Colonic mucosa (tissue), 4 donors: ENCODE measurements around the gene STRN. TPM values are rescaled to one million over a fixed set of nuclear protein-coding genes. Genes with fewer than 3 reads are reported as not detected.

Experiments
- DNase-seq: peaks from one replicate; pipeline ENCODE4 v3.0.0-alpha.2; 2020
- H3K27ac ChIP-seq: fragments of 200-600 bp; one replicate; pipeline ENCODE4 v1.8.0; 2021
- H3K27me3 ChIP-seq: fragments of 200-600 bp; one replicate; pipeline ENCODE4 v1.8.0; 2021
- H3K36me3 ChIP-seq: fragments of 200-600 bp; one replicate; pipeline ENCODE4 v1.8.0; 2021
- H3K4me1 ChIP-seq: fragments of 200-600 bp; one replicate; pipeline ENCODE4 v1.8.0; 2021; ENCODE audit warnings: mild to moderate bottlenecking
- H3K4me3 ChIP-seq: fragments of 200-600 bp; one replicate; pipeline ENCODE4 v1.8.0; 2021
- H3K9ac ChIP-seq, 2 donors: one replicate each; pipeline ENCODE4 v1.7.0; 2013; ENCODE audit warnings: control low read depth in 2 of 2, low read depth in 2 of 2, low read length in 2 of 2
- H3K9me3 ChIP-seq: fragments of 200-600 bp; one replicate; pipeline ENCODE4 v1.8.0; 2021
- CTCF ChIP-seq: fragments of 200-600 bp; IDR thresholded peaks from one replicate; pipeline ENCODE4 v1.8.0; 2022; ENCODE audit warnings: antibody characterized with exemption, mild to moderate bottlenecking
- intact Hi-C: fragments of 100-400 bp; cut with DNase I; formaldehyde crosslinking; loops from one replicate; pipeline ENCODE4 v1.14.1; 2022
- total RNA-seq, 2 donors: library from RNA; stranded (reverse); fragmentation: NEBNext Ultra II Directional in 1 of 2; extraction: Animal tissue kit (Norgen Biotek cat#: 25700) in 1 of 2; gene quantifications; one replicate each; pipeline ENCODE4 v1.2.1, GENCODE V29; 2021
- donor health status: healthy.
- donor health status: DM: no; HTN: no; CAD: no.
- donor health status: DM: no; HTN: no; CAD: no.

STRN gene
- total RNA-seq, 2 donors from 2014 or later: 36.5 to 48.6 TPM

DNA sequence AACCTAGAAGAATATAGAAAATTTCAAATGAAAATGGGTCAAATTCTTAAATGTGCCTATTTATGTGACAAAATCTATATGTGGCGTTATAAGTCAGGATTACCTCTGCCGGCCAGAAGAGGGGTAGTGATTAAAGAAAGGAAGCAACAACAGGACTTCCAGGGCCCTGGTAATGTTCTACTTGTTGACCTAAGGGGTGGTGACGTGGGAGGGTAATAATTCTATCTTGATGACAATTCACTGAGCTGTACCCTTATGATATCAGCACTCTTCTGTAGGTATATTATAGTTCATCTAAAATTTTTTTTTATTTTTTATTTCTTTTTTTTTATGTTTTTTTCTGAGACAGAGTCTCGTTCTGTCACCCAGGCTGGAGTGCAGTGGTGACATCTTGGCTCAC, 87.9 kb downstream of the STRN start:
- Histone ChIP-seq H3K27ac (no peak overlapping the region), H3K27me3 (no peaks in the 10 kb centered on the region), H3K4me3 (no peak overlapping the region), H3K4me1 (no peaks in the 10 kb centered on the region), H3K36me3 (no peaks in the 10 kb centered on the region), H3K9ac (no peak overlapping the region), H3K9me3 (no peaks in the 10 kb centered on the region)
- no peak for DNase-seq
- intact Hi-C loops: no loop called here
- TF ChIP-seq CTCF: no peak

DNA sequence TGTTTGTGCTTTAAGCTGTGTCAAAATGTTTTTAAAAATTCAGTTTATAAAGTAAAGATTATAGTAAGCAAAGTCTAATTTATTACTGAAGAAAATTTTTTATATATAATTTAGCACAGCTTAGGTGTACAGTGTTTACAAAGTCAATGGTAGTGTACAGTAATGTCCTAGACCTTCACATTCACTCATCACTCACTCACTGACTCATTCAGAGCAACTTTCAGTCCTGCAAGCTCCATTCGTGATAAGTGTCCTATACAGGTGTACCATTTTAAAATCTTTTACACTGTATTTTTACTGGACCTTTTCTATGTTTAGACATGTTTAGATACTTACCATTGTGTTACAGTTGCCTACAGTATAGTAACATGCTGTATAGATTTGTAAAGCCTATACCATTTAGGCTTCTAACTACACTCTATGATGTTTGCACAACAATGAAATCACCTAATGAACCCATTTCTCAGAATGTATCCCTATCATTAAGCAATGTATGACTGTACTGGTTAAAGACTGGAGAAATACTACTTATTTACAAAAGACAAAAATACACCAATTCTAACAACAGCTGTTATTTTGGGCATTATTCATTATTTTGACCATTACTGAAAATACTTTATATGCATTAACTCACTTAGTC, 95.1 kb downstream of the STRN start:
- H3K27me3 ChIP-seq: no peaks in the 10 kb centered on the region
- no peak overlapping the region for H3K9ac ChIP-seq
- no peaks in the 10 kb centered on the region for H3K9me3 ChIP-seq
- no peak overlapping the region for H3K27ac ChIP-seq
- TF ChIP-seq CTCF: no peak
- no peaks in the 10 kb centered on the region for H3K4me1 ChIP-seq
- no peaks in the 10 kb centered on the region for H3K36me3 ChIP-seq
- no peak for DNase-seq
- H3K4me3 ChIP-seq: no peak overlapping the region
- intact Hi-C loops: no loop called here

- Histone ChIP-seq H3K9ac (no peak overlapping the region), H3K27me3 (no peaks in the 10 kb centered on the region), H3K9me3 (no peaks in the 10 kb centered on the region), H3K4me3 (no peak overlapping the region), H3K4me1 (no peaks in the 10 kb centered on the region), H3K27ac (no peak overlapping the region), H3K36me3 (no peaks in the 10 kb centered on the region)
- intact Hi-C loops: no loop called here
- no peak for TF ChIP-seq CTCF
- DNase-seq: no peak
Measured at GRCh38 chr2:36869606-36870005, 96.7 kb downstream of the STRN start.

DNA sequence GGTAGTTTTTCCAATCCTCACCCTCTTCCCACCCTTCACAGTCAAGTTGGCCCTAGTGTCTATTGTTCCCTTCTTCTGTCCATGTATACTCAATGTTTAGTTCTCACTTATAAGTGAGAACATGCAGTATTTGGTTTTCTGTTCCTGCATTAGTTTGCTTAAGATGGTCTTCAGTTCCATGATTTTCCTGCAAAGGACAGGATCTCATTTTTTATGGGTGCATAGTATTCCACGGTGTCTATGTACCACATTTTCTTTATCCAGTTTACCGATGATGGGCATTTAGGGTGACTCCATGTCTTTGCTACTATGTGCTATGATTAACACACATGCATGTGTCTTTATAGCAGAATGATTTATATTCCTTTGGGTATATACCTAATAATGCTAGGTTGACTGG, 104.4 kb downstream of the STRN start:
- no peaks in the 10 kb centered on the region for H3K9me3 ChIP-seq
- intact Hi-C loops: no loop called here
- no peaks in the 10 kb centered on the region for H3K27me3 ChIP-seq
- no peak overlapping the region for H3K9ac ChIP-seq
- no peak for DNase-seq
- H3K27ac ChIP-seq: no peak overlapping the region
- no peaks in the 10 kb centered on the region for H3K4me1 ChIP-seq
- no peaks in the 10 kb centered on the region for H3K36me3 ChIP-seq
- no peak for TF ChIP-seq CTCF
- H3K4me3 ChIP-seq: no peak overlapping the region

- Histone ChIP-seq H3K4me3 (no peak overlapping the region), H3K9ac (peak overlapping the region in 1 of 2 donors; percentile 65), H3K27me3 (no peaks in the 10 kb centered on the region), H3K4me1 (no peaks in the 10 kb centered on the region), H3K27ac (peak overlapping the region; percentile 41), H3K9me3 (no peaks in the 10 kb centered on the region), H3K36me3 (no peaks in the 10 kb centered on the region)
- intact Hi-C loops: loop anchor here (5.0 to 10.0 kb wide), 2 partner anchors 77 to 145 kb away; no protein-coding TSS in a partner anchor
- no peak for DNase-seq
- TF ChIP-seq CTCF: no peak
Measured at GRCh38 chr2:36859366-36859792, 107.0 kb downstream of the STRN start.
